Endothelial cell of umbilical vein (primary cell): Measurements from ENCODE around the gene GSN.

Source experiments
- EZH2 ChIP-seq: IDR thresholded peaks from 2 replicates; pipeline ENCODE4 v1.6.1; 2012; ENCODE audit warnings: borderline replicate concordance, low read depth, mild to moderate bottlenecking, moderate library complexity, low read length, inconsistent platforms; ENCODE audit not compliant: severe bottlenecking
- JUN ChIP-seq: IDR thresholded peaks from 2 replicates; pipeline ENCODE4 v1.6.1; 2011; ENCODE audit warnings: borderline replicate concordance, low read depth; ENCODE audit not compliant: insufficient read length, insufficient read depth
- POLR2A ChIP-seq: IDR thresholded peaks from 2 replicates; pipeline ENCODE4 v1.6.1; 2012; ENCODE audit warnings: low read depth, mild to moderate bottlenecking, control low read depth, low read length
- POLR2AphosphoS5 ChIP-seq: IDR thresholded peaks from 2 replicates; pipeline ENCODE4 v1.6.1; 2012; ENCODE audit warnings: low read depth, mild to moderate bottlenecking, control low read depth, low read length, moderate library complexity; ENCODE audit not compliant: insufficient read depth
- TF ChIP-seq, protein P1 (sequence below), 2 donors: IDR thresholded peaks; 1 replicate in 1 of 2; 2 replicates in 1 of 2; pipeline ENCODE4 v1.5.1; 2011; ENCODE audit warnings: low read length in 2 of 2, mild to moderate bottlenecking in 2 of 2, moderate library complexity in 2 of 2, control low read depth in 1 of 2, inconsistent platforms in 1 of 2, low read depth in 1 of 2; ENCODE audit not compliant: insufficient read depth in 1 of 2; ENCODE audit errors: extremely low read depth in 1 of 2

DNA sequence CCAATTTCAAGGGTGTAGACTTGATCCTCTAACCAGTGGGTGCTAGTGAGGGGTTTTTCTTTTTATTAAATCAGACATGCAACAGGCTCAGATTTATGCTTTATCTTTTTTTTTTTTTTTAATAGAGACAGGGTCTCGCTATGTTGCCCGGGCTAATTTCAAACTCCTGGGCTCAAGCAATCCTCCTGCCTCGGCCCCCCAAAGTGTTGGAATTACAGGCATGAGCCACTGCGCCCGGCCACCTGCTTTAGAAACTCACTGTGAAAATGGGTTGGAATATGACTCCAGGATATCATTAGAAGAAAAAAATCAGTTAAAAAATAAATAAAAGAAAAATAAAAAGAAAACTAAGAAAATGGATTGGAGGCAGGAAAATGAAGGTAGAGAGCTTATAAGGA lies 51.4 kb downstream of the GSN start:
- TF ChIP-seq, protein P1, sequence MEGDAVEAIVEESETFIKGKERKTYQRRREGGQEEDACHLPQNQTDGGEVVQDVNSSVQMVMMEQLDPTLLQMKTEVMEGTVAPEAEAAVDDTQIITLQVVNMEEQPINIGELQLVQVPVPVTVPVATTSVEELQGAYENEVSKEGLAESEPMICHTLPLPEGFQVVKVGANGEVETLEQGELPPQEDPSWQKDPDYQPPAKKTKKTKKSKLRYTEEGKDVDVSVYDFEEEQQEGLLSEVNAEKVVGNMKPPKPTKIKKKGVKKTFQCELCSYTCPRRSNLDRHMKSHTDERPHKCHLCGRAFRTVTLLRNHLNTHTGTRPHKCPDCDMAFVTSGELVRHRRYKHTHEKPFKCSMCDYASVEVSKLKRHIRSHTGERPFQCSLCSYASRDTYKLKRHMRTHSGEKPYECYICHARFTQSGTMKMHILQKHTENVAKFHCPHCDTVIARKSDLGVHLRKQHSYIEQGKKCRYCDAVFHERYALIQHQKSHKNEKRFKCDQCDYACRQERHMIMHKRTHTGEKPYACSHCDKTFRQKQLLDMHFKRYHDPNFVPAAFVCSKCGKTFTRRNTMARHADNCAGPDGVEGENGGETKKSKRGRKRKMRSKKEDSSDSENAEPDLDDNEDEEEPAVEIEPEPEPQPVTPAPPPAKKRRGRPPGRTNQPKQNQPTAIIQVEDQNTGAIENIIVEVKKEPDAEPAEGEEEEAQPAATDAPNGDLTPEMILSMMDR (IDR thresholded peaks at IDR 0.05; ENCODE audit: extremely low read depth in 1 of 2, insufficient read depth in 1 of 2, low read depth in 1 of 2, low read length in 2 of 2) = no peak
- TF ChIP-seq POLR2A = no peak
- TF ChIP-seq JUN = no peak
- no peak for TF ChIP-seq EZH2
- TF ChIP-seq POLR2AphosphoS5 = no peak
